ENCODE measurements around the gene AGR2. TPM values are rescaled to one million over a fixed set of nuclear protein-coding genes. Genes with fewer than 3 reads are reported as not detected.

Gene AGR2
- total and polyA plus RNA-seq, 2 of the 4 experiments (the other 2 are of a cell fraction) = not detected

- no peaks in the 10 kb centered on the region for H3K9me1 ChIP-seq (ENCODE audit: insufficient read depth, low read length)
- no peak overlapping the region for H3K27ac ChIP-seq (ENCODE audit: insufficient read depth, low read length)
- H3K4ac ChIP-seq (ENCODE audit: low read depth, low read length) = no peak overlapping the region
- H3K9me3 ChIP-seq (ENCODE audit: control insufficient read depth, insufficient read depth, low read length) = no peaks in the 10 kb centered on the region
- no peak overlapping the region for H2AK5ac ChIP-seq (ENCODE audit: low read depth, low read length)
- dilution Hi-C loops (cut with HindIII; ENCODE audit: low sequenced_read_pairs, unreplicated experiment) = no loop called here
- H3K23ac ChIP-seq (ENCODE audit: low read depth, low read length) = no peak overlapping the region
- no CpG with 5 or more reads among the region's 2 CpGs for WGBS, 2 experiments (ENCODE audit: extremely low coverage in 2 of 2, insufficient read length in 1 of 2)
- no peak overlapping the region for H3K14ac ChIP-seq (replicated peaks; ENCODE audit: low read depth, low read length)
- no peak for DNase-seq
- H3K4me2 ChIP-seq (ENCODE audit: low read depth, low read length) = no peak overlapping the region
- POLR2A ChIA-PET (ENCODE audit: unreplicated experiment) = no interaction called here
- intact Hi-C loops (cut with micrococcal nuclease) = no loop called here
- no peak overlapping the region for H2AK9ac ChIP-seq (replicated peaks; ENCODE audit: low read depth, low read length, poor library complexity)
- H2BK5ac ChIP-seq (ENCODE audit: low read depth, low read length, poor library complexity, severe bottlenecking) = no peak overlapping the region
- no peak overlapping the region for H2BK15ac ChIP-seq (ENCODE audit: low read depth, low read length)
- no peak overlapping the region for H4K91ac ChIP-seq (ENCODE audit: insufficient read depth, low read depth, low read length)
- no peak overlapping the region for H3K18ac ChIP-seq (ENCODE audit: low read depth, low read length)
- no peak overlapping the region for H2BK20ac ChIP-seq (ENCODE audit: low read depth, low read length)
- H3K56ac ChIP-seq (ENCODE audit: extremely low read depth, insufficient read depth, low read length) = no peak overlapping the region
- TF ChIP-seq MAFK (IDR thresholded peaks at IDR 0.05; ENCODE audit: low read depth, low read length) (no peak), NFE2L2 (IDR thresholded peaks at IDR 0.05; ENCODE audit: low read depth, low read length) (no peak), POLR2A (IDR thresholded peaks at IDR 0.05; ENCODE audit: low read depth, low read length) (no peak), ELK1 (IDR thresholded peaks at IDR 0.05; ENCODE audit: borderline replicate concordance, low read depth, low read length) (no peak), CEBPB (IDR thresholded peaks at IDR 0.05; ENCODE audit: low read depth, low read length) (no peak), RCOR1 (IDR thresholded peaks at IDR 0.05; ENCODE audit: insufficient replicate concordance, low read length) (no peak), SMC3 (IDR thresholded peaks at IDR 0.05; ENCODE audit: low read depth, low read length) (no peak), RAD21 (IDR thresholded peaks at IDR 0.05; ENCODE audit: low read length) (no peak), FOS (IDR thresholded peaks at IDR 0.05; ENCODE audit: low read depth, low read length) (no peak), MAZ (IDR thresholded peaks at IDR 0.05; ENCODE audit: borderline replicate concordance, low read depth, low read length) (no peak), MXI1 (IDR thresholded peaks at IDR 0.05; ENCODE audit: borderline replicate concordance, low read depth, low read length) (no peak), USF2 (IDR thresholded peaks at IDR 0.05; ENCODE audit: low read depth, low read length) (no peak)
- no peaks in the 10 kb centered on the region for H3K79me1 ChIP-seq (ENCODE audit: low read depth in 1 of 2, low read length in 2 of 2)
- no peak overlapping the region for H3K4me3 ChIP-seq (ENCODE audit: insufficient read depth, low read depth, low read length)
- H3K9ac ChIP-seq (ENCODE audit: low read depth, low read length) = no peak overlapping the region
- H3K27me3 ChIP-seq (ENCODE audit: control insufficient read depth, insufficient read depth, low read length) = no peaks in the 10 kb centered on the region
- no peaks in the 10 kb centered on the region for H3K4me1 ChIP-seq (ENCODE audit: control insufficient read depth, insufficient read depth, low read length)
- no peak overlapping the region for H2BK120ac ChIP-seq (ENCODE audit: low read depth, low read length)
- no peak overlapping the region for H2AFZ ChIP-seq (replicated peaks; ENCODE audit: low read length, poor library complexity)
- H4K5ac ChIP-seq (ENCODE audit: low read depth, low read length) = no peak overlapping the region
- H4K20me1 ChIP-seq (ENCODE audit: insufficient read depth, low read length) = no peaks in the 10 kb centered on the region
- BruUV-seq (replicated peaks) = no TSS peak
- in situ Hi-C loops (cut with MboI; ENCODE audit: low sequenced_read_pairs) = no loop called here
- H3K36me3 ChIP-seq (ENCODE audit: control insufficient read depth, insufficient read depth, low read length) = no peaks in the 10 kb centered on the region
- no peak overlapping the region for H4K8ac ChIP-seq (ENCODE audit: low read depth in 2 of 2, low read length in 2 of 2)
- ATAC-seq (ENCODE audit: low read depth) = no peak
- CTCF ChIA-PET = no interaction called here
These were observed 19.0 kb downstream of the AGR2 start for GRCh38 chr7:16785846-16786245.
